Kidney epithelial cell (primary cell): ENCODE results near the gene MBP. TPM values are rescaled to one million over a fixed set of nuclear protein-coding genes. Genes with fewer than 3 reads are reported as not detected.

ENCODE experiments used
- DNase-seq: peaks from one replicate; pipeline ENCODE4 v3.0.0-alpha.2; 2010; ENCODE audit warnings: low read depth
- H3K27me3 ChIP-seq: 2 replicates; pipeline ENCODE4 v1.6.0; 2011; ENCODE audit warnings: low read length; ENCODE audit not compliant: control insufficient read depth, insufficient read depth
- H3K36me3 ChIP-seq: 2 replicates; pipeline ENCODE4 v1.5.1; 2011; ENCODE audit warnings: low read length; ENCODE audit not compliant: control insufficient read depth, insufficient read depth
- H3K4me3 ChIP-seq: 2 replicates; pipeline ENCODE4 v1.5.1; 2011; ENCODE audit warnings: low read depth, mild to moderate bottlenecking, control low read depth, low read length
- total RNA-seq: library from RNA; depleted of rRNA; stranded (reverse); fragments of >200 nt; gene quantifications from 2 replicates; pipeline ENCODE4 v1.2.3, GENCODE V29; 2015
- TF ChIP-seq, protein P1 (sequence below): IDR thresholded peaks from 2 replicates; pipeline ENCODE4 v1.5.1; 2011; ENCODE audit warnings: mild to moderate bottlenecking, moderate library complexity, low read length, control low read depth, inconsistent platforms; ENCODE audit not compliant: insufficient read depth, poor library complexity, severe bottlenecking

Gene MBP
- total RNA-seq, 1 donor from 2014 or later = 29.1 TPM

DNA sequence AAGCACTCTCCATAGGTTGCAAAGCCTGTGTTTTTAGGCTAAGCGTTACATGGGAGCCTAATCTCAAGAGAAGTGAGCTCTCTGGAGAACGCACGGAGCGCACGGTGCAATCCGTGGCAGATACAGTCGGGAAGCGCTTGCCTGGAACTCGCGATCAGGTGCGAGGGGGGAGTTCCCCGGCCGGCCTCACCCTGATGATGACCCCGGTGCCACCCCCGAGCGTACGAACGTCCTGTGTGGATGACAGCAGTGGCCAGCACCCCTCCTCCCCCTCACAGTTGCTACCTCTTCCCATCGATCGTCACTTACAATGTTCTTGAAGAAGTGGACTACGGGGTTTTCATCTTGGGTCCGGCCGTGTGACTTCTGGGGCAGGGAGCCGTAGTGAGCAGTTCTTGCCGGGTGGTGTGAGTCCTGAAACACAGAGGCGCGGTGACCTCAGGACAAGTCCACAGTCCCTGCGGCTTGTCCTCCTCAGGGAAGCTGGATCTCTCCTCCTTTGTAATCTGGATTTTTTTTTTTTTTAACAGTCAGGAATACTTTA is 142.9 kb downstream of the MBP start:
- DNase-seq = no peak
- Histone ChIP-seq H3K36me3 (no peaks in the 10 kb centered on the region), H3K27me3 (peaks cover 6% of the 10 kb centered on the region), H3K4me3 (no peak overlapping the region)
- TF ChIP-seq, protein P1, sequence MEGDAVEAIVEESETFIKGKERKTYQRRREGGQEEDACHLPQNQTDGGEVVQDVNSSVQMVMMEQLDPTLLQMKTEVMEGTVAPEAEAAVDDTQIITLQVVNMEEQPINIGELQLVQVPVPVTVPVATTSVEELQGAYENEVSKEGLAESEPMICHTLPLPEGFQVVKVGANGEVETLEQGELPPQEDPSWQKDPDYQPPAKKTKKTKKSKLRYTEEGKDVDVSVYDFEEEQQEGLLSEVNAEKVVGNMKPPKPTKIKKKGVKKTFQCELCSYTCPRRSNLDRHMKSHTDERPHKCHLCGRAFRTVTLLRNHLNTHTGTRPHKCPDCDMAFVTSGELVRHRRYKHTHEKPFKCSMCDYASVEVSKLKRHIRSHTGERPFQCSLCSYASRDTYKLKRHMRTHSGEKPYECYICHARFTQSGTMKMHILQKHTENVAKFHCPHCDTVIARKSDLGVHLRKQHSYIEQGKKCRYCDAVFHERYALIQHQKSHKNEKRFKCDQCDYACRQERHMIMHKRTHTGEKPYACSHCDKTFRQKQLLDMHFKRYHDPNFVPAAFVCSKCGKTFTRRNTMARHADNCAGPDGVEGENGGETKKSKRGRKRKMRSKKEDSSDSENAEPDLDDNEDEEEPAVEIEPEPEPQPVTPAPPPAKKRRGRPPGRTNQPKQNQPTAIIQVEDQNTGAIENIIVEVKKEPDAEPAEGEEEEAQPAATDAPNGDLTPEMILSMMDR = no peak

DNA sequence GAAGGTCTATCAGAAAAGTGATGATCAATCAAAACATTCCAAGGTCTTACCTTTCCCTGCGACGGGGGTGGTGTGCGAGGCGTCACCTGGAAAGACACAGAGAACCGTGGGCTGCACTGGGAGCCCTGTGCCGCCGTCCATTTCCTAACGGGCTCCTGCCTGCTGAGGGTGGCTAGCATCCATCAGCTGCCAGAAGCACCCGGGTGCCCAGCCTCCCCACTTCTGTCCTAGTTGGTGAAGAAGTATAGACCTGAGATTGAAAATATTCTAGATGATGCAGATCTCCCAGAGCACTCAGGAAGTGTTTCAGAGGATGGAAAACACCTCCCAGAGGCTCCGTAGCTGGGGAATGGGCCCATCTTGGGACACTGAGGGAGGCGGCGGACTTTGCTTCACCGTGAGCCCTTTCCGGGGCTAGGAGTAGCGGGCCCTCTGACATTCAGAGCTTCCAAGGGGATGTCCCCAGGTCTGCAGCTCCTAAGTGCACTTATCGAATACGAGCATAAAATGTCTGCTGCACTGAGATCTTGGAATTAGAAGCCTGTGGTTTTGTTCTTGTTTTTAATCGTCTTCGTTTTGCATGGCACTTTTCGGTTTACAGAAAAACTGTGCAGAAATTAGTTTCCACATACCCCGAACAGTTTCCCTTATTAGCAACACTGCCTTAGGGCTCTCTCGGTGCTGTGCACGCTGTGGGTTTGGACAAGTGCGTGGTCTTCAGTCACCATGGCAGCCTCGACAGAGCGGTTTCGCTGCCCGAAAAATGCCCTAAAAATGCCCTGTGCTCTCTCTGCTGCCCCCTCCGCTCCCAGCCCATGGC is 143.5 kb downstream of the MBP start:
- TF ChIP-seq, protein P1 = no peak
- Histone ChIP-seq H3K27me3 (peaks cover 6% of the 10 kb centered on the region), H3K36me3 (no peaks in the 10 kb centered on the region), H3K4me3 (no peak overlapping the region)
- DNase-seq = no peak

DNA sequence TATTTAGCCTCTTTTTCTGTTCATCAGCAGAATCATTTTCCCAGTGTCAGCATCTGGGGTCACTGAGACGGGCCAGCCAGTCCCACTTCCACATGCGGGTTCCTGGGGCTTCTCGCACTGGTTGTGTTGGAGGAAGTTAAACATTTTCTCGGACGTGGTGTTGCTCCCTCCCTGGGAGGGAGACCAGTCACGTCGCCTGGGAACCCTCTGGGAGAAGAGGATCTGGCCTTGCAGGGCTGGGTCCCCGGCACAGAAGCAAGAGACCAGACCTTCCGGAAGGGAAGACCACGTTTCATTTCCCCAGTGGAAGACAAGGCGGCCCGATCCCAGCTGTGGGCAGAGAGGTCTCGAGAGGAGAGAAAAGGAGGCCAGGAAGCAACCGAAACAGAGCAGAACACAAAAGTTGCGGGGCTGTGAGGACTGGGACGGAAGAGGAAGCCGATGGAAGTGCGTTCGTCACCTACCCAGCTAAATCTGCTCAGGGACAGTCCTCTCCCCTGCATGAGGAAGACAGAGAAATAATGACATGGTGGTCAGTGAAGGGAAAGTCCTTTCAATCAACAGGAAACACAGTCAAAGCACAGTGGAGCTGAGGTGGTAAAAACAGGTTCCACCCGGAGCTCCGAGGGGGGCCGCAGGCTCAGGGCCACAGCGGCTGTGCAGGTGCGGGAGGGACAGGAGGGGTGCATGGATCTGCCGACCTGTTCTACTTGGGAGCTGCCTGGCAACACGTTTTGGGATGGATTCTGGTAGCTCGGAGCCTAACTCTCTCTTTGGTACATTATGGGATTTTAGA is 144.4 kb downstream of the MBP start:
- H3K36me3 ChIP-seq = no peaks in the 10 kb centered on the region
- TF ChIP-seq, protein P1 = no peak
- no peak for DNase-seq
- H3K4me3 ChIP-seq = no peak overlapping the region
- peaks cover 6% of the 10 kb centered on the region for H3K27me3 ChIP-seq

DNA sequence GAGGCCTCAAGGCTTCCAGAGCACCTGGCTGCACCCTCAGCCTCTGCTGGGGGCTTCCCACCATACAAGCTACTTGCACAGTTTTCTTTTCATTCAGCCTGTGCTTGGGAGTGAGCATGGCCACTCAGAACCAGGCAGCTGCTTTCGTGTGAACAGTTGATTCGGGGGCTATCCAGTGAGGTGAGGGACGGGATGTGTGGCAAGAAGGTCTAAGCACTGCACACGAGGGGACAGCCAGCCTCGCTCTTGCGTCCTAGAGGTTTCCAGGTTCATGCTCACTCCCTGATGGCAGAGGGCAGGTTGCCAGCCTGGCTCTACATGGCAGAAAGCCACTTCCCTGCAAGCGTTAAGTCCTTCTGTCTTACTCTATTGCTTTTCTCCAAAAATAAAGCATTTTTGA is 146.2 kb downstream of the MBP start:
- TF ChIP-seq, protein P1 = no peak

DNA sequence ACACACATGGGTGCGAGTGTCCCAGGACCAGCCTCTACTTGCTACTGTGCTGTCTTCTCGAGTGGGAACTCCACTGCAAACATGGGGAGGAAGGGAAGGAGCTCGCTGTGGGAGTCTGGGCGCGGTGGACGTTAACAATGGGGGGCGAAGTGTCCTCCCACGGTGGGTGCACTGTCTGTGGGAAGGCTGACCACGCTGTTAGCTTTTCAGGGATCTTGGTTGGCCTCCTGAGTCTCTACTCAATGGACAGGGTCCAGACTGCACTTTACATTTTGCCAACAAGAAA is 146.7 kb downstream of the MBP start:
- TF ChIP-seq, protein P1 = no peak
- peaks cover 6% of the 10 kb centered on the region for H3K27me3 ChIP-seq
- no peaks in the 10 kb centered on the region for H3K36me3 ChIP-seq
- no peak for DNase-seq
- no peak overlapping the region for H3K4me3 ChIP-seq

More for the DNA sequence above, 146.2 kb downstream of the MBP start:
- Histone ChIP-seq H3K36me3 (no peaks in the 10 kb centered on the region), H3K27me3 (peaks cover 6% of the 10 kb centered on the region), H3K4me3 (no peak overlapping the region)
- DNase-seq = no peak
